Small intestine (tissue), 7 donors: ENCODE data around the gene LBHD1. TPM values are rescaled to one million over a fixed set of nuclear protein-coding genes. Genes with fewer than 3 reads are reported as not detected.
"Not testable (repeated sequence)": the region's sequence is repeated elsewhere in the genome, so short reads cannot be mapped to it uniquely, and the experiment has no call there.

Source experiments
- DNase-seq, 2 donors: peaks; one replicate each; pipeline versions ENCODE4 v3.0.0 to v3.0.0-alpha.2; 2013
- FAIRE-seq: peaks from 2 replicates; lab custom pipeline; 2012; peaks lifted over from hg19 to GRCh38; lab: Jason Lieb, UNC
- H3K27ac ChIP-seq, 3 donors: one replicate each; pipeline ENCODE4 v1.5.1; 2013; ENCODE audit warnings: low read length in 2 of 3, mild to moderate bottlenecking in 2 of 3, control low read depth in 1 of 3, inconsistent platforms in 1 of 3, low read depth in 1 of 3, moderate library complexity in 1 of 3
- H3K27me3 ChIP-seq, 3 donors: one replicate each; pipeline ENCODE4 v1.6.1; 2013; ENCODE audit warnings: low read length in 3 of 3, inconsistent platforms in 1 of 3; ENCODE audit not compliant: control insufficient read depth in 3 of 3, insufficient read depth in 3 of 3
- H3K36me3 ChIP-seq, 3 donors: one replicate each; pipeline ENCODE4 v1.6.1; 2013; ENCODE audit warnings: low read length in 3 of 3, inconsistent platforms in 1 of 3, low read depth in 1 of 3, mild to moderate bottlenecking in 1 of 3, moderate library complexity in 1 of 3; ENCODE audit not compliant: control insufficient read depth in 3 of 3, insufficient read depth in 2 of 3
- H3K4me1 ChIP-seq, 3 donors: one replicate each; pipeline ENCODE4 v1.6.1; 2013; ENCODE audit warnings: low read length in 2 of 3, inconsistent platforms in 1 of 3, low read depth in 1 of 3, mild to moderate bottlenecking in 1 of 3, moderate library complexity in 1 of 3; ENCODE audit not compliant: control insufficient read depth in 3 of 3, insufficient read depth in 2 of 3
- H3K4me3 ChIP-seq, 3 donors: one replicate each; pipeline ENCODE4 v1.5.1; 2013; ENCODE audit warnings: low read length in 3 of 3, control low read depth in 1 of 3, inconsistent platforms in 1 of 3, low read depth in 1 of 3, mild to moderate bottlenecking in 1 of 3, moderate library complexity in 1 of 3
- H3K9me3 ChIP-seq, 2 donors: one replicate each; pipeline ENCODE4 v1.6.1; 2013; ENCODE audit warnings: low read depth in 1 of 2, low read length in 1 of 2; ENCODE audit not compliant: control insufficient read depth in 2 of 2, insufficient read depth in 1 of 2
- WGBS, 3 donors: extraction: QIAGEN DNeasy Blood & Tissue Kit; methylation state at CpG; one replicate each; pipeline ENCODE4 v1.1.7; 2013; 5-methylcytosine and 5-hydroxymethylcytosine counted together
- polyA plus RNA-seq, 4 donors: library from polyadenylated mRNA; stranded (reverse) in 3 of 4; unstranded in 1 of 4; fragments of 200-250 nt in 3 of 4; fragments of 120-200 nt in 1 of 4; gene quantifications; one replicate each; pipeline versions ENCODE4 v1.2.1 to v1.2.3, GENCODE V29; 2013
- donor health status: healthy with polysubstance abuse.
- donor health status: control.
- donor health status: control.
- donor health status: Bipolar disorder and iron deficiency.
- donor health status: healthy.

LBHD1 gene
- polyA plus RNA-seq, 4 donors: 2.2 to 7.3 (median 6.3) TPM

DNA sequence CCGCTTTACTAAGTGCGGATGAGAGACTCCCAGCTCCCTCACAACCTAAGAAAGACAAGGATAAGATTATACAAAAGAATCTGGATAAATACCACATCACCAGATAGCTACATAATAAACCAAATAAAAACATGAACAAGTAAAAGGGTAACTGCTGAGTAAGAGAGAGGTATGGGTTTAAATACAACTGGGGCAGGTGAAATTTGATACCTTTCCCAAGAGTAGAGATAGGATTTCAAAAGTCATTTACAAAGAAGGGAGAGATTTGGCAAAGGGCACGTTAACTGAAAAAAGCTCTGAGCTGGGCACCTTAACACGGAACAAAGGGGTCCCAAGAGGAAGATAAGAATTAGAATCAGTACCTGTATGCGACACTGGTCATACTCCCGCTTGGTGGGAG, 5.1 kb upstream of the LBHD1 start:
- 79 to 87% (median 81%) methylated on average over 6 of the region's 6 CpGs for WGBS, 3 donors
- FAIRE-seq: no peak
- peaks cover 2 to 35% (median 3%) of the 10 kb centered on the region in 3 donors for H3K36me3 ChIP-seq
- no peaks in the 10 kb centered on the region for H3K27me3 ChIP-seq
- H3K4me3 ChIP-seq: no peak overlapping the region
- no peak for DNase-seq
- H3K27ac ChIP-seq: no peak overlapping the region
- no peaks in the 10 kb centered on the region for H3K9me3 ChIP-seq
- peaks cover 2 to 21% (median 4%) of the 10 kb centered on the region in 3 donors for H3K4me1 ChIP-seq

DNA sequence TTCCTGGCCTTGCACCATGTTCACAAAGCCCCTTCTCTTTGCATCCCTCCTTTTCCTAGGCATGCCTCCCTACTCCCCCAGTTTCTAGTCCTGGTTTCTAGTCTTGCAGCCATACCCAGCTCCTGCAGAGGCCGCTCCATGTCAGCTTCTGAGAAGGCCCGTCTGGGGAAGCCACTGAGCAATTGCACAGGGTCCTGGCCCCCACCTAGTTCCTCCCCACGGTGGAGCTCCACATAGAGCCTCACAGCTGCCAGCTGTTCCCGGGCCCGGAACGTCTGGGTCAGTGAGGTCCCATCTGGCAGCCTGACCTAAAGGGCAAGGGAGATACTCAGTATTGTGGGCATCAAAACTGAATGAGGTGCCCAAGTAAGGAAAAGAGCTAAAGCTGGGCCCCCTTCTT, 4.6 kb upstream of the LBHD1 start:
- WGBS, 3 donors: 48 to 58% (median 54%) methylated on average over 6 of the region's 6 CpGs
- Histone ChIP-seq H3K4me1 (peaks cover 2 to 21% (median 4%) of the 10 kb centered on the region in 3 donors), H3K4me3 (no peak overlapping the region), H3K27me3 (no peaks in the 10 kb centered on the region), H3K27ac (peak overlapping the region in 1 of 3 donors; percentile 25), H3K9me3 (no peaks in the 10 kb centered on the region), H3K36me3 (peaks cover 2 to 35% (median 3%) of the 10 kb centered on the region in 3 donors)
- no peak for DNase-seq
- FAIRE-seq: no peak

- not testable (repeated sequence) for H3K27ac ChIP-seq, DNase-seq, H3K9me3 ChIP-seq, H3K27me3 ChIP-seq, FAIRE-seq, H3K4me3 ChIP-seq
- peaks cover 2 to 21% (median 4%) of the 10 kb centered on the region in 3 donors for H3K4me1 ChIP-seq
- WGBS, 3 donors: 90 to 95% (median 94%) methylated on average over 10 of the region's 10 CpGs
- peaks cover 2 to 35% (median 3%) of the 10 kb centered on the region in 3 donors for H3K36me3 ChIP-seq
These were observed 3.3 kb upstream of the LBHD1 start for GRCh38 chr11:62675415-62675814.

DNA sequence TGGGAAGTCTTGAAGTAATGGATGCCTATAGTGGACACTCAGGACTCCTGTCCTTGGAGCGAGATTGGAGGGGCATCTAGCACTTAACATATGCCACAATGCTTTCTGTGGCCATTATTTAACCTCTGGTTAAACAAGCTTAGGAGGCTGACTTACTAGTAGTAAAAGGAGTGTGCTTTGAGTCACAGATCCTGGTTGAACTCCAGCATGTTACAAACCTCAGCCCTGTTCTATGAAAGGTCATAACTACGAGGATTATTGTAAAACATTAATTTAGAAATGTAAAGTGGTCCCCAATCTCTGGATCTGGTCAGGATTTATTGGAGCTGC, 1.1 kb upstream of the LBHD1 start:
- no peaks in the 10 kb centered on the region for H3K9me3 ChIP-seq
- H3K36me3 ChIP-seq: peaks cover 2 to 44% (median 3%) of the 10 kb centered on the region in 3 donors
- no peak overlapping the region for H3K4me3 ChIP-seq
- H3K27ac ChIP-seq: peak overlapping the region in 2 of 3 donors; percentile 27 to 89
- WGBS, 3 donors: 53 to 79% (median 55%) methylated on average over 2 of the region's 2 CpGs
- no peaks in the 10 kb centered on the region for H3K27me3 ChIP-seq
- no peak for FAIRE-seq
- no peak for DNase-seq
- peaks cover 4 to 16% (median 9%) of the 10 kb centered on the region in 3 donors for H3K4me1 ChIP-seq

DNA sequence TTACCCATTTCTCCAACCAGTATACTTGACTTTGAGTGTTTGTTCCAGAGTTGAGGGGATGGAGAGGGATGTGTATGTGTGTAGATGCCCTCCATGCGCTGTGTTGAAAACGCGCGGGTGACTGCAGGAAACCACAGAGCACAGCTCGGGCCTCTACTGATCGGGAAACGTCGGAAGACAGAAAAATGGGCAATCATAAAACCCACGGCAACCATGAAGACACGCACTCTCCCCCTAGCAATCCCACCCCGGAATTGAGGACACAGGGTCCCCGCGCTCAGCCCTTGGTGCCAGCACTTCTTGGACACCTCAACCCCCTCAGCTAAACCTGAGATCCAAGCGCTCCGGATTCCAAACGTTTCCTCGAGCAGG, 845 bp downstream of the LBHD1 start:
- DNase-seq (no peak), FAIRE-seq (no peak)
- peaks cover 10 to 22% (median 11%) of the 10 kb centered on the region in 3 donors for H3K4me1 ChIP-seq
- peaks cover 0 to 44% (median 6%) of the 10 kb centered on the region in 3 donors for H3K36me3 ChIP-seq
- peak overlapping the region; percentile 77 to 89 (median 87) for H3K27ac ChIP-seq
- H3K9me3 ChIP-seq: no peaks in the 10 kb centered on the region
- H3K27me3 ChIP-seq: no peaks in the 10 kb centered on the region
- peak overlapping the region; percentile 61 to 80 (median 80) for H3K4me3 ChIP-seq
- 0 to 1% (median 1%) methylated on average over 17 of the region's 17 CpGs for WGBS, 3 donors

GRCh38 chr11:62669420-62670161, 2.5 kb downstream of the LBHD1 start:
- Histone ChIP-seq H3K4me3 (no peak overlapping the region), H3K27ac (peak overlapping the region in 2 of 3 donors; percentile 2 to 52), H3K9me3 (no peaks in the 10 kb centered on the region), H3K36me3 (peaks cover 0 to 39% (median 3%) of the 10 kb centered on the region in 3 donors), H3K27me3 (no peaks in the 10 kb centered on the region), H3K4me1 (peaks cover 10 to 22% (median 11%) of the 10 kb centered on the region in 3 donors)
- 45 to 69% (median 49%) methylated on average over 4 of the region's 4 CpGs for WGBS, 3 donors
- FAIRE-seq (no peak), DNase-seq (peak in 1 of 2 donors; percentile 83)

DNA sequence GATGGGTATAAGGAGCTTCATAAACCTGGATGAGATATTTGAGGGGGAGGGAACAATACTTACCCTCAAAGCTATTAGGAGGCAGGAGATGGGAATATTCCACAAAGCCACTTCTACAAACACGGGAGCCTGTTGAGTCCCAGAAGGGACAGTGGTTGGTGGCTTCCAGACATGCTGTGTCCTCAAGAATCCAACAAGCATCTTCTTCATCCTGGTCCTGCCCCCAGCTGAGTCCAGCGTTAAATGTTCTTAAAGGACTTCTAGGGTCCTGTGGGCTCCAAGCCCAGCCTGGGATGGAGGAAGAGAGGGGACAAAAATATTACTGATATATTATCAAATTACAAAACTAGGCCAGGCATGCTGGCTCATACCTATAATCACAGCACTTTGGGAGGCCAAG, 4.6 kb downstream of the LBHD1 start:
- Histone ChIP-seq H3K27ac (no peak overlapping the region), H3K4me3 (no peak overlapping the region), H3K9me3 (no peaks in the 10 kb centered on the region), H3K4me1 (peaks cover 10 to 14% (median 11%) of the 10 kb centered on the region in 3 donors), H3K27me3 (no peaks in the 10 kb centered on the region), H3K36me3 (peaks cover 0 to 32% (median 3%) of the 10 kb centered on the region in 3 donors)
- FAIRE-seq (no peak), DNase-seq (no peak)
- 68 to 79% (median 77%) methylated on average over 2 of the region's 2 CpGs for WGBS, 3 donors

DNA sequence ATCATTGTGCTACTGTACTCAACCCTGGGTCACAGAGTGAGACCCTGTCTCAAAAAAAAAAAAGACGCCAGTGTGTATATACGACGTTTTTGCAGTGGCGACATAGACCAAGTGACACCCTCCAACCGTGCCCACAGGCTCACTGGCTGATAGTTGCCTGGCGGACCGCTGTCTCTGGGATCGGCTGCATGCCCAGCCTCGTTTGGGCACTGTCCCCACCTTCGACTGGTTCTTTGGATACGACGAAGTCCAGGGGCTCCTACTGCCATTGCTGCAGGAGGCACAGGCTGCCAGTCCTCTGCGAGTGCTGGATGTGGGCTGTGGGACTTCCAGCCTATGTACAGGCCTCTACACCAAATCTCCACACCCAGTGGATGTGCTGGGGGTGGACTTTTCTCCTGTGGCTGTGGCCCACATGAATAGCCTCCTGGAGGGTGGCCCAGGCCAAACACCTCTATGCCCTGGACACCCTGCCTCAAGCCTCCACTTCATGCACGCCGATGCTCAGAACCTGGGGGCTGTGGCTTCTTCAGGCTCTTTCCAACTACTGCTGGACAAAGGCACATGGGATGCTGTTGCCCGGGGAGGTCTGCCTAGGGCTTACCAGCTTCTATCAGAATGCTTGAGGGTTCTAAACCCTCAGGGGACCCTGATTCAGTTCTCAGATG, 5.7 kb downstream of the LBHD1 start:
- peak overlapping the region; percentile 84 to 98 (median 97) for H3K4me3 ChIP-seq
- H3K36me3 ChIP-seq: peaks cover 0 to 41% (median 3%) of the 10 kb centered on the region in 3 donors
- peak overlapping the region; percentile 57 to 98 (median 95) for H3K27ac ChIP-seq
- H3K4me1 ChIP-seq: peaks cover 10 to 12% (median 11%) of the 10 kb centered on the region in 3 donors
- FAIRE-seq: no peak
- 20 to 39% (median 25%) methylated on average over 16 of the region's 16 CpGs for WGBS, 3 donors
- DNase-seq: no peak
- no peaks in the 10 kb centered on the region for H3K27me3 ChIP-seq
- no peaks in the 10 kb centered on the region for H3K9me3 ChIP-seq
